T47D (cell line): ENCODE measurements around the gene CPLX3.
"Not testable (repeated sequence)": the region's sequence is repeated elsewhere in the genome, so short reads cannot be mapped to it uniquely, and the experiment has no call there.

Experiments used
- DNase-seq, 2 experiments: peaks; one replicate each; pipeline versions ENCODE4 v3.0.0 to v3.0.0-alpha.2; 2011 to 2012; ENCODE audit warnings: low read depth in 1 of 2, low spot score in 1 of 2
- JUND ChIP-seq: IDR thresholded peaks from 2 replicates; pipeline ENCODE4 v1.6.1; 2012; ENCODE audit warnings: low read depth
- in situ Hi-C: cut with HindIII; loops from 2 replicates; pipeline ENCODE4 v1.10.0; 2016; ENCODE audit warnings: low sequenced_read_pairs, low pct_unique_long_range_greater_than_20kb

CPLX3 gene

DNA sequence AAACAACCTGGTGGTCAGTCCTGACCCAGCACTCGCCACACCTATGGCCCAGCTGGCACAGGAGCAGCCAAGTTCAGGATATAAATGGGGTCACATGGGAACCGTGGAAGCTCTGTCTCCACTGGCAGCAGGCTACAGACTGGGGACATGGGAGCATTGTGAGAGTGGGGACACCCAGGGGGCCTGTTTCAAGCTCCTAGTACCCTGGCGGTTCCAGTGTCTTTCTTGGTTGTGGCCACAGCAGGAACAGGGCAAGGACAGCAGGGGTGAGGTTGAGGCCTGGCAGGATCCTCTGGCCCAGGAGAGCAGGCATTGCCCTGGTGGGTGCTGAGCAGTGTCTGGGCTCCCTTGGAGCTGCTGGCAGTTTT is 42.6 kb upstream of the CPLX3 start:
- in situ Hi-C loops = no loop called here
- no peak for TF ChIP-seq JUND
- DNase-seq = no peak

GRCh38 chr15:74784426-74785193 is 41.8 kb upstream of the CPLX3 start:
- in situ Hi-C loops = no loop called here
- no peak for TF ChIP-seq JUND
- DNase-seq = no peak

- in situ Hi-C loops = no loop called here
- DNase-seq = no peak
- no peak for TF ChIP-seq JUND
Observed at GRCh38 chr15:74785194-74786032, 41.0 kb upstream of the CPLX3 start.

DNA sequence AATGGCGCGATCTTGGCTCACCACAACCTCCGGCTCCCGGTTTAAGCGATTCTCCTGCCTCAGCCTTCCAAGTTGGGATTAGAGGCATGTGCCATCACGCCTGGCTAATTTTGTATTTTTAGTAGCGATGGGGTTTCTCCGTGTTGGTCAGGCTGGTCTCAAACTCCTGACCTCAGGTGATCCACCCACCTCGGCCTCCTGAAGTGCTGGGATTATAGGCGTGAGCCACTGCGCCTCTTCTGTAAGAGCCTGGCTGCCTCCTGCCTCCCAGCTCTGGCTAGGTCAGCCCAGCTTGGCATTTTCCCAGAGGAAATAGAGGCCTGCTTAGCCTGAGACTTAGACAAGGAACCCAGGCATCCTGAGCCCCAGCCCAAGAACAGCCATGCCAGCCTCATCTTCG is 40.3 kb upstream of the CPLX3 start:
- in situ Hi-C loops, DNase-seq: not testable (repeated sequence)

- no peak for DNase-seq
- in situ Hi-C loops = no loop called here
- no peak for TF ChIP-seq JUND
Observed at GRCh38 chr15:74786551-74787165, 39.8 kb upstream of the CPLX3 start.

DNA sequence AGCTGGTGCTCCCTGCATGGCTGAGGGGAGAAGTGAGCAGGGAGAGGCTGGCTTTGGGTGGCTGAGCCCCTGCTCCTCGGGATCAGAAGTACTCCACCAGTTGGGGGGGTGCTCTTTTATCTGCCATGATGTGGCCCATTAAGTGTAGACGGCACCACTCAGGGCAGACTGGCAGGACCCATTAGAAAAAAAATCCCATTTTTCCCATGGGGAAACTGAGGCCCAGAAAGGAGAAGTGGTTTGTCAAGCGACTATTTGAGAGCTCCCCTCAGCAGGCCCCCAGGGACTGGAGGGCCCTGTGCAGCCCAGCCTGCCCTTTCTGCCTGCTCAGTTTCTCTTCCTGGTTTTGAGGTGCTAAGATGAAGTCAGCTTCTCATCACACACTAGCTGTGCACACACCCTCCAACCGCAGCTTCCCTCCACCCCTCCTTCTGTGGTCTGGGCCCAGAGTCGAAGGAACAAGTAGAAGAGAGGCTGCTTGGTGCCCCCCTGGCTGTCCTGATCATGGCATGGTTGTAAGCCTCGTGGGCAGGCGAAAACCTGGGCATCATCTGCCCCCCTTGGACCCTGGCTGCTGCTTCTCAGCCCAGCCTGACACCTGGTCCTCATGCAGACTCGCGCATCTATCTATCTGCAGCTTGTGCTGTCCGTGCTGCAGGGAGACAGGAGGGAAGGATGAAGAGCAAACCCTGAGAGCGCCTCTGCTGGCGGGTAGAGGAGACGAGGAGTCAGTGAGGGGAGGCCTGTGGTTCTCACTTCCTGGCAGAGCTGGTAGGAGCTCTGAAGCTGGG is 39.0 kb upstream of the CPLX3 start:
- in situ Hi-C loops = no loop called here
- no peak for TF ChIP-seq JUND
- DNase-seq = peak in 1 of 2 experiments; percentile 80

GRCh38 chr15:74788042-74788682 is 38.3 kb upstream of the CPLX3 start:
- no peak for TF ChIP-seq JUND
- in situ Hi-C loops = no loop called here
- peak in 1 of 2 experiments; percentile 49 for DNase-seq

DNA sequence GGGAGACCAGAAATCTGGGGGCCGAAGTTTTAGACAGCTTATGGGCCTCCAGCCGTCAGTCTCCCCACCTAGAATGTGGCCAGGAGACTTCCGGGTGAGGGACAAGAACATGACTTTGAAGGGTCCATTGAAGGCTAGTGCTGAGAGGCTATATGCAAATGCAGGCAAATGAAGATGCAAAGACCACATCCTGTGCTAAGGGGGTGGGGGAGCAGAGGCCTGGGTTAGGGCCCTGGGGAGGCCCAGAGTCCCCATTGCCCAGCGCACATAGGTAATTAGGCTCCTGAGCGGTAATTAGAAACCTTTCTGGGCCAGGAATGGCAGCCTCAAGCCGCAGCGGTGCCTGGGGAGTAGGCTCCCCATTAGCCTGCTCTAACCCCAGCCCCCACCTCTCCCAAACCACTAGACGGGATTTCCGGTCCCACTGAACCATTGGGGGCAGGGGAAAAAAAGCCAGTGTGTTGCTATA is 37.7 kb upstream of the CPLX3 start:
- in situ Hi-C loops = no loop called here
- no peak for TF ChIP-seq JUND
- no peak for DNase-seq

DNA sequence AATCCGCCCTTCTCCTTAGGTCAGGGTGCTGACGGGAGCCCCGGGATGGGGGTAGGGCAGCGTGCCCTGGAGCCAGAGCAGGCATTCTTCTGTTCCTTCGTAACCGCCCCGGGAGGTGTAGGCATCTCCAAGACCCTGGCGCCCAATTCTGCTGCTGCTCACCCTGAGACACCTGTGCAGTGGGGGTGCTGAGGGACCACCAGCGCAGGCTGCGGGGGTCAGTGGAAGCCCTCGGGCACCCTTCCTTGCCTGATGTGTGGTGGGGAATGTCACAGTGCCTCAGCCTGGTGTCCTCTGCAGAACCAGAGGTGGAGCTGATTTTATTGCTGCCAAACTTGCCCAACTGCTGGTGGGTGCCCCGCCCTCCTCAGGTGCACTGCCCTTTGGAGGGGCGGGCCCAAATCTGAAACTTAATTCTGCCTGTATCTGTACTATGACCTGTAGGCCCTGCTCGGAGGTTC is 37.2 kb upstream of the CPLX3 start:
- DNase-seq = peak in 1 of 2 experiments; percentile 80
- in situ Hi-C loops = no loop called here
- TF ChIP-seq JUND = no peak

DNA sequence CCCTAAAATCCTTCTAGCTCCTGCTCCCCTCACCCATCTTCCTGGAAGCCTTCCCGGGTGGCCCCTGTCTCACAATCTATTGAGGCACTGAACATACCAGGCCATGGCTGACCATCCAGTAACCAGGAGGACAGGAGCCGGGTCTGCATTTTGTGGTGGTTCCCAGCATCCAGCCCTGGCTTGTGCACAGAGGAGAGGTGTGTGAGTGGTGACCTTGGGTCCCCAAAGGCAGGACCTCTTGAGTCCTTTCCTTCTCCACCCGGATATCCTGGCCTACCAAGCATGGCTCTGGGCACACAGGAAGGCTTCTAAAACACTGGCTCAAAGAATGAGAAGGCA is 36.7 kb upstream of the CPLX3 start:
- in situ Hi-C loops = no loop called here
- TF ChIP-seq JUND = no peak
- DNase-seq = no peak

GRCh38 chr15:74790080-74790916 is 36.1 kb upstream of the CPLX3 start:
- DNase-seq = no peak
- no peak for TF ChIP-seq JUND
- in situ Hi-C loops = no loop called here

DNA sequence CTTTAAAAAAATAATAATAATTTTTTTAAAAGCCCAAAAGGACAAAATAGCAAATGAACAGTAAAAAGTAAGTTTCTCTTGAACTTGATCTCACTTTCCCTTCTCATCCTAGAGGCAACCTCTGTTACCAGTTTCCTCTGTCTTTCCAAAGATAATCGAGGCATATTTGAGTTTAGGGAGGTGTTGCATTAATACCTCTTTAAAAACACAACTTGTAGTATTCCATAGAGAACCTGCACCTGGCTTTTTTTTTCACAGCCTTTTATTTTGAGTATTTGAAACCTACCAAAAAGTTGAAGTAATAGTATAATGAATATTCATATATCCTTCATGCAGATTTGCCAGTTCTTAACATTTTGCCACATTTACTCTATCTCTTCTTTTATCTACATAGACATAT is 35.4 kb upstream of the CPLX3 start:
- TF ChIP-seq JUND = no peak
- DNase-seq = no peak
- in situ Hi-C loops = no loop called here
